ENCODE measurements around the gene AAK1. TPM values are rescaled to one million over a fixed set of nuclear protein-coding genes. Genes with fewer than 3 reads are reported as not detected.

The AAK1 gene
- polyA plus RNA-seq, 1 donor from 2014 or later, result 26.7 TPM

DNA sequence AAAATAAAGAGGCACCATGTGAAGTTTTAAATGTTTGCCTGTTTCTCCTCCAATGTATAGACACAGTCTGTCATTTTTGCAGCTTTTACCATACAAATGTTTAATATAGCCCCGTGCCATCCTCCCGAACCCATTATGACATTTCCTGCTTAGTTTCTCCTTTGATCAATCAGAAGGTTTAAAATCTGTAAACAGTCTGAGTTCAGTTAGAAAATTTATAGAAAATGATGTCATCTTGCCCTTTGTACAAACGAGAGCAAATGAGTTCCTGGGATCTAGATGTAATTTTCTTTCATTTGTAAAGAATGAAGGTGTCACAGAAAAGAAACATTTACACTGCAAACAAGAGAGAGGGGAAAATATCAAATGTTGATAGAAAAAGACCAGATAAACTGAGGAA, 143.6 kb downstream of the AAK1 start:
- H4K20me1 ChIP-seq (ENCODE audit: insufficient read depth), result no peaks in the 10 kb centered on the region
- no peaks in the 10 kb centered on the region for H3K9me3 ChIP-seq (ENCODE audit: low read length)
- TF ChIP-seq, protein P1, sequence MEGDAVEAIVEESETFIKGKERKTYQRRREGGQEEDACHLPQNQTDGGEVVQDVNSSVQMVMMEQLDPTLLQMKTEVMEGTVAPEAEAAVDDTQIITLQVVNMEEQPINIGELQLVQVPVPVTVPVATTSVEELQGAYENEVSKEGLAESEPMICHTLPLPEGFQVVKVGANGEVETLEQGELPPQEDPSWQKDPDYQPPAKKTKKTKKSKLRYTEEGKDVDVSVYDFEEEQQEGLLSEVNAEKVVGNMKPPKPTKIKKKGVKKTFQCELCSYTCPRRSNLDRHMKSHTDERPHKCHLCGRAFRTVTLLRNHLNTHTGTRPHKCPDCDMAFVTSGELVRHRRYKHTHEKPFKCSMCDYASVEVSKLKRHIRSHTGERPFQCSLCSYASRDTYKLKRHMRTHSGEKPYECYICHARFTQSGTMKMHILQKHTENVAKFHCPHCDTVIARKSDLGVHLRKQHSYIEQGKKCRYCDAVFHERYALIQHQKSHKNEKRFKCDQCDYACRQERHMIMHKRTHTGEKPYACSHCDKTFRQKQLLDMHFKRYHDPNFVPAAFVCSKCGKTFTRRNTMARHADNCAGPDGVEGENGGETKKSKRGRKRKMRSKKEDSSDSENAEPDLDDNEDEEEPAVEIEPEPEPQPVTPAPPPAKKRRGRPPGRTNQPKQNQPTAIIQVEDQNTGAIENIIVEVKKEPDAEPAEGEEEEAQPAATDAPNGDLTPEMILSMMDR (IDR thresholded peaks at IDR 0.05; ENCODE audit: poor library complexity, severe bottlenecking), result no peak
- TF ChIP-seq RAD21 (conservative IDR thresholded peaks at IDR 0.05) (no peak), TAF1 (IDR thresholded peaks at IDR 0.05; ENCODE audit: low read depth) (no peak), SMC3 (conservative IDR thresholded peaks at IDR 0.05; ENCODE audit: poor library complexity) (no peak), POLR2AphosphoS5 (IDR thresholded peaks at IDR 0.05) (no peak), EP300 (conservative IDR thresholded peaks at IDR 0.05; ENCODE audit: poor library complexity, severe bottlenecking) (no peak), MXI1 (conservative IDR thresholded peaks at IDR 0.05; ENCODE audit: poor library complexity, severe bottlenecking) (no peak), EZH2 (IDR thresholded peaks at IDR 0.05; ENCODE audit: borderline replicate concordance, insufficient read depth, low read length, poor library complexity, severe bottlenecking) (no peak)
- TF ChIP-seq, protein P2, sequence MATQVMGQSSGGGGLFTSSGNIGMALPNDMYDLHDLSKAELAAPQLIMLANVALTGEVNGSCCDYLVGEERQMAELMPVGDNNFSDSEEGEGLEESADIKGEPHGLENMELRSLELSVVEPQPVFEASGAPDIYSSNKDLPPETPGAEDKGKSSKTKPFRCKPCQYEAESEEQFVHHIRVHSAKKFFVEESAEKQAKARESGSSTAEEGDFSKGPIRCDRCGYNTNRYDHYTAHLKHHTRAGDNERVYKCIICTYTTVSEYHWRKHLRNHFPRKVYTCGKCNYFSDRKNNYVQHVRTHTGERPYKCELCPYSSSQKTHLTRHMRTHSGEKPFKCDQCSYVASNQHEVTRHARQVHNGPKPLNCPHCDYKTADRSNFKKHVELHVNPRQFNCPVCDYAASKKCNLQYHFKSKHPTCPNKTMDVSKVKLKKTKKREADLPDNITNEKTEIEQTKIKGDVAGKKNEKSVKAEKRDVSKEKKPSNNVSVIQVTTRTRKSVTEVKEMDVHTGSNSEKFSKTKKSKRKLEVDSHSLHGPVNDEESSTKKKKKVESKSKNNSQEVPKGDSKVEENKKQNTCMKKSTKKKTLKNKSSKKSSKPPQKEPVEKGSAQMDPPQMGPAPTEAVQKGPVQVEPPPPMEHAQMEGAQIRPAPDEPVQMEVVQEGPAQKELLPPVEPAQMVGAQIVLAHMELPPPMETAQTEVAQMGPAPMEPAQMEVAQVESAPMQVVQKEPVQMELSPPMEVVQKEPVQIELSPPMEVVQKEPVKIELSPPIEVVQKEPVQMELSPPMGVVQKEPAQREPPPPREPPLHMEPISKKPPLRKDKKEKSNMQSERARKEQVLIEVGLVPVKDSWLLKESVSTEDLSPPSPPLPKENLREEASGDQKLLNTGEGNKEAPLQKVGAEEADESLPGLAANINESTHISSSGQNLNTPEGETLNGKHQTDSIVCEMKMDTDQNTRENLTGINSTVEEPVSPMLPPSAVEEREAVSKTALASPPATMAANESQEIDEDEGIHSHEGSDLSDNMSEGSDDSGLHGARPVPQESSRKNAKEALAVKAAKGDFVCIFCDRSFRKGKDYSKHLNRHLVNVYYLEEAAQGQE (IDR thresholded peaks at IDR 0.05; ENCODE audit: borderline replicate concordance), result no peak
- H3K9ac ChIP-seq (ENCODE audit: low read length), result no peak overlapping the region
- H3K36me3 ChIP-seq (ENCODE audit: insufficient read depth, low read length), result peaks cover 8% of the 10 kb centered on the region
- H3K4me3 ChIP-seq (ENCODE audit: low read length), result no peak overlapping the region
- no peak overlapping the region for H3K27ac ChIP-seq (ENCODE audit: low read length)
- H3K27me3 ChIP-seq (ENCODE audit: insufficient read depth, low read depth, low read length), result no peaks in the 10 kb centered on the region
- H2AFZ ChIP-seq (ENCODE audit: low read depth, low read length), result no peak overlapping the region
- no peaks in the 10 kb centered on the region for H3F3A ChIP-seq (ENCODE audit: insufficient read depth, low read length, poor library complexity, severe bottlenecking)
- no peak overlapping the region for H3K4me2 ChIP-seq (ENCODE audit: low read length)
- no peaks in the 10 kb centered on the region for H3K9me2 ChIP-seq (ENCODE audit: insufficient read depth, low read length)
- no peaks in the 10 kb centered on the region for H3K79me2 ChIP-seq (replicated peaks; ENCODE audit: insufficient read depth, low read length)

DNA sequence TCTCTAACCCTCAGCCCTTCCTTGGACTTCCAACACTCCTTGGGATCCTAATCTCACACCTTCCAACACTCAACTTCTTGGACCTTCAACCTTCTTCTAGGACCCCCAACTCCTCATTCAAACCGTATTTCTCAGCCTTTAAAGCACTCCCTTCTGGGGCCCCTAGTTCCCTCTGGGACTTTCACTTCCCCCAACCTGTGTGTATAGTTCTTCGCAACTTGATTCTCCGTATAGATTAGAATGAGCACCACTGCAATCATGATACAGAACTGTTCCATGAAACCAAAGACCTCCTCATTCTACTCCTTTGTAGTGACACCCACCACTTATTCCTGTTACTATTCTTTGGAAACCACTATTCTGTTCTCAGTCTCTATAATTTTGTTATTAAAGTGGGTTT, 144.3 kb downstream of the AAK1 start:
- Histone ChIP-seq H3K79me2 (replicated peaks; ENCODE audit: insufficient read depth, low read length) (no peaks in the 10 kb centered on the region), H3K9me2 (ENCODE audit: insufficient read depth, low read length) (no peaks in the 10 kb centered on the region), H3K36me3 (ENCODE audit: insufficient read depth, low read length) (peaks cover 8% of the 10 kb centered on the region), H3K4me2 (ENCODE audit: low read length) (no peak overlapping the region), H3K27me3 (ENCODE audit: insufficient read depth, low read depth, low read length) (no peaks in the 10 kb centered on the region), H3K4me3 (ENCODE audit: low read length) (no peak overlapping the region), H3K27ac (ENCODE audit: low read length) (no peak overlapping the region), H4K20me1 (ENCODE audit: insufficient read depth) (no peaks in the 10 kb centered on the region), H2AFZ (ENCODE audit: low read depth, low read length) (no peak overlapping the region), H3K9ac (ENCODE audit: low read length) (no peak overlapping the region), H3K9me3 (ENCODE audit: low read length) (no peaks in the 10 kb centered on the region), H3F3A (ENCODE audit: insufficient read depth, low read length, poor library complexity, severe bottlenecking) (no peaks in the 10 kb centered on the region)
- TF ChIP-seq POLR2AphosphoS5 (IDR thresholded peaks at IDR 0.05), result no peak
- TF ChIP-seq TAF1 (IDR thresholded peaks at IDR 0.05; ENCODE audit: low read depth), result no peak
- TF ChIP-seq, protein P1 (IDR thresholded peaks at IDR 0.05; ENCODE audit: poor library complexity, severe bottlenecking), result no peak
- no peak for TF ChIP-seq RAD21 (conservative IDR thresholded peaks at IDR 0.05)
- no peak for TF ChIP-seq SMC3 (conservative IDR thresholded peaks at IDR 0.05; ENCODE audit: poor library complexity)
- no peak for TF ChIP-seq MXI1 (conservative IDR thresholded peaks at IDR 0.05; ENCODE audit: poor library complexity, severe bottlenecking)
- TF ChIP-seq EZH2 (IDR thresholded peaks at IDR 0.05; ENCODE audit: borderline replicate concordance, insufficient read depth, low read length, poor library complexity, severe bottlenecking), result no peak
- TF ChIP-seq, protein P2 (IDR thresholded peaks at IDR 0.05; ENCODE audit: borderline replicate concordance), result no peak
- no peak for TF ChIP-seq EP300 (conservative IDR thresholded peaks at IDR 0.05; ENCODE audit: poor library complexity, severe bottlenecking)

All from neural cell (in vitro differentiated cells).